CD8-positive, alpha-beta memory T cell (primary cell): ENCODE measurements around the gene DGLUCY. TPM values are rescaled to one million over a fixed set of nuclear protein-coding genes. Genes with fewer than 3 reads are reported as not detected.
A peak's percentile ranks its signal among the peaks of the same experiment; 100 is the strongest.

Experiments used
- CTCF ChIA-PET: fragments of 350-600 bp; sonication (Branson Sonifier 250); formaldehyde crosslinking; loops from one replicate; lab custom pipeline; 2021; ENCODE audit warnings: antibody characterized with exemption; lab: Charles Lee
- POLR2A ChIA-PET: fragments of 350-600 bp; sonication (Branson Sonifier 250); formaldehyde crosslinking; loops from one replicate; lab custom pipeline; 2021; ENCODE audit warnings: antibody characterized with exemption; lab: Charles Lee
- DNase-seq, 5 donors: peaks; one replicate each; pipeline versions ENCODE4 v3.0.0 to v3.0.0-alpha.2; 2020 to 2022; ENCODE audit warnings: mixed read lengths in 1 of 5
- H3K27ac ChIP-seq: one replicate; pipeline ENCODE4 v1.7.0; 2013; ENCODE audit warnings: low read depth, mild to moderate bottlenecking, low read length, moderate library complexity
- H3K27me3 ChIP-seq: 2 replicates; pipeline ENCODE4 v1.7.0; 2013; ENCODE audit warnings: low read length, mild to moderate bottlenecking; ENCODE audit not compliant: insufficient read depth, poor library complexity, severe bottlenecking
- H3K36me3 ChIP-seq: 2 replicates; pipeline ENCODE4 v1.7.0; 2013; ENCODE audit warnings: mild to moderate bottlenecking, low read length, moderate library complexity; ENCODE audit not compliant: insufficient read depth
- H3K4me1 ChIP-seq: 2 replicates; pipeline ENCODE4 v1.7.0; 2013; ENCODE audit warnings: mild to moderate bottlenecking, low read length, moderate library complexity; ENCODE audit not compliant: insufficient read depth
- H3K4me3 ChIP-seq: 2 replicates; pipeline ENCODE4 v1.7.0; 2013; ENCODE audit warnings: mild to moderate bottlenecking, low read length
- H3K9me3 ChIP-seq: 2 replicates; pipeline ENCODE4 v1.7.0; 2013; ENCODE audit warnings: mild to moderate bottlenecking, low read length
- H3K27ac Mint-ChIP-seq, 8 donors: one replicate each; pipeline ENCODE4 v1.8.0; 2020 to 2021; ENCODE audit warnings: mixed read lengths in 8 of 8, mild to moderate bottlenecking in 6 of 8, inconsistent platforms in 3 of 8, moderate library complexity in 3 of 8
- H3K27me3 Mint-ChIP-seq, 2 donors: one replicate each; pipeline ENCODE4 v1.8.0; 2020 to 2021; ENCODE audit warnings: mixed read lengths in 2 of 2, mild to moderate bottlenecking in 1 of 2, moderate library complexity in 1 of 2
- H3K36me3 Mint-ChIP-seq, 3 donors: one replicate each; pipeline ENCODE4 v1.8.0; 2020 to 2021; ENCODE audit warnings: mixed read lengths in 3 of 3, inconsistent platforms in 1 of 3, mild to moderate bottlenecking in 1 of 3
- H3K4me1 Mint-ChIP-seq, 3 donors: one replicate each; pipeline ENCODE4 v1.8.0; 2020 to 2021; ENCODE audit warnings: mixed read lengths in 3 of 3, inconsistent platforms in 1 of 3, mild to moderate bottlenecking in 1 of 3
- H3K4me3 Mint-ChIP-seq, 7 donors: one replicate each; pipeline ENCODE4 v1.8.0; 2020 to 2021; ENCODE audit warnings: mixed read lengths in 7 of 7, mild to moderate bottlenecking in 6 of 7, moderate library complexity in 4 of 7, inconsistent platforms in 2 of 7
- H3K9me3 Mint-ChIP-seq, 5 donors: one replicate each; pipeline ENCODE4 v1.8.0; 2020 to 2022; ENCODE audit warnings: mixed read lengths in 5 of 5, mild to moderate bottlenecking in 3 of 5, moderate library complexity in 2 of 5, inconsistent platforms in 1 of 5
- polyA plus RNA-seq: library from polyadenylated mRNA; unstranded; fragments of 300-500 nt; fragmentation: Illumina TruSeq; gene quantifications from one replicate; pipeline ENCODE4 v1.2.3, GENCODE V29; 2021
- total RNA-seq, 2 experiments: library from RNA; stranded (reverse); gene quantifications; one replicate each; pipeline ENCODE4 v1.2.3, GENCODE V29; 2021

Gene DGLUCY
- total and polyA plus RNA-seq, 3 experiments from 2014 or later: 45.3 to 55.5 (median 48.7) TPM

DNA sequence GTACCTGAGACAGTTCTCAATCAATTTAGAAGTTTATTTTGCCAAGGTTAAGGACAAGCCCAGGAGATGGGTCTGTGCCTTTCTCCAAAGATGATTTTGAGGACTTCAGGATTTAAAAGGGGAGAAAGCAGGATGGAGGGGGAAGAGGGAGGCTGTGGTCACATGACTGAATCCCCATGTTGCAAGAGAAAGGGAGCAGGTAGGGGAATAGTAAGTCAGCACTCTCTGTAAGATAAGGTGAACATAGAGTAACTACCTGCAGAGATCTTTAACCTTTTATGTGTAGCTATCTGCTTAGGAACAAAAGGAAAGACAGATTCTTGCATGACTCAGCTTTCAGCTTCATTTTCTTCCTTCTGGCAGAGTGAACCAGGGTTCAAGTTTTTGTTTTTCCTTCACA lies 25.9 kb downstream of the DGLUCY start:
- Mint-ChIP-seq H3K27me3 (no peaks in the 10 kb centered on the region), H3K4me1 (peaks cover 38 to 59% (median 50%) of the 10 kb centered on the region in 3 donors), H3K36me3 (peaks cover 0 to 44% (median 11%) of the 10 kb centered on the region in 3 donors), H3K4me3 (no peak overlapping the region), H3K9me3 (no peaks in the 10 kb centered on the region), H3K27ac (peak overlapping the region in 5 of 8 donors; percentile 22 to 86 (median 73))
- Histone ChIP-seq H3K27me3 (no peaks in the 10 kb centered on the region), H3K4me3 (no peak overlapping the region), H3K27ac (no peak overlapping the region), H3K4me1 (peaks cover 15% of the 10 kb centered on the region), H3K9me3 (no peaks in the 10 kb centered on the region), H3K36me3 (peaks cover 5% of the 10 kb centered on the region)
- no peak for DNase-seq
- POLR2A ChIA-PET: no interaction called here
- CTCF ChIA-PET: interaction anchor here (0.7 to 1.7 kb wide), 5 partner anchors 13 to 37 kb away, joined by 3 read pairs; no protein-coding TSS in a partner anchor

DNA sequence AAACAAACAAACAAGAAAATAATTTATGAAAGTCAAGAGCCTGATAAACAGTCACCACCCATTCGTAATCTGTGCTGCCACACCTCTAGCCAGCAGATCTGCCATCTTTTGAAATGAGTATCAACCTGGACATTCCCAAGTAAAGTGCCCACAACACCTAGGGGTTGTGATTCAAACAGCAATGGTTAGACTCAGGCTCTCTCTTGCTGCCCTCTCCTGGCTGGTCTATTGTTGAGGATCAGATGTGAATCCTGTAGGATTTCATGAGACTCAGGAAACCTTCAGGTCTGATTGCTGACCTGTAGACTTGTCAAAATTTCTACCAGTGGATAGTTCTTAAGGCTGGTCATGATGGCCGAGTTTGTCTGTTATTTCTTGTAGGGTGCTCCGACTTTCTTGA lies 26.8 kb downstream of the DGLUCY start:
- H3K36me3 Mint-ChIP-seq: peaks cover 0 to 48% (median 7%) of the 10 kb centered on the region in 3 donors
- H3K9me3 Mint-ChIP-seq: no peaks in the 10 kb centered on the region
- no peaks in the 10 kb centered on the region for H3K27me3 Mint-ChIP-seq
- H3K27ac ChIP-seq: no peak overlapping the region
- DNase-seq: no peak
- POLR2A ChIA-PET: no interaction called here
- CTCF ChIA-PET: interaction anchor here (0.7 to 1.7 kb wide), 2 partner anchors 17 to 28 kb away, joined by 3 read pairs; no protein-coding TSS in a partner anchor
- H3K36me3 ChIP-seq: no peaks in the 10 kb centered on the region
- H3K27me3 ChIP-seq: no peaks in the 10 kb centered on the region
- H3K27ac Mint-ChIP-seq: peak overlapping the region in 6 of 8 donors; percentile 36 to 91 (median 64)
- H3K4me3 ChIP-seq: no peak overlapping the region
- H3K4me3 Mint-ChIP-seq: no peak overlapping the region
- H3K4me1 Mint-ChIP-seq: peaks cover 45 to 68% (median 59%) of the 10 kb centered on the region in 3 donors
- peaks cover 18% of the 10 kb centered on the region for H3K4me1 ChIP-seq
- H3K9me3 ChIP-seq: no peaks in the 10 kb centered on the region

DNA sequence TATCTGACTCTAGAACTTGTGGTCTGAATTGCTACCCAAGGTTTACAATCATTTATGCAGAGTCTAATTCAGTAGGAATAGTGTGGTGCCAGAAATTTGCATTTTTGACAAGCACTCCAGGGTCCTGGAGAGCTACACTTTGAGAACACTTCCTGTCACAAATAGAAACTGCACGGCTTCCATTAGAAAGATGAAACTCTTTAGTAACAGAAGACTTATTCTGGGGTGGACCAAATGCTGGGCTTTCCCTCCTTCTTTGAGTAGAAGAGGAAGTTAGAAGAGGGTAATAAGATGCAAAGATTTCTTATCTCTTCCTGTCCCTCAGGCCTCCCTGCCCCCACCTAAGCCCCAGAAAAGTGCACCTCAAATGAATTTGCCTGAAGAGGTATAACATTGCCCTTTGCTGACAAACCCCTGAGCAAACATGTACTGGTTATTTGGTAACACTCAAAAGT lies 28.4 kb downstream of the DGLUCY start:
- CTCF ChIA-PET: no interaction called here
- Mint-ChIP-seq H3K4me3 (peak overlapping the region in 3 of 7 donors; percentile 8 to 39 (median 28)), H3K27ac (peak overlapping the region; percentile 54 to 88 (median 76)), H3K9me3 (no peaks in the 10 kb centered on the region), H3K27me3 (no peaks in the 10 kb centered on the region), H3K36me3 (peaks cover 0 to 59% (median 7%) of the 10 kb centered on the region in 3 donors), H3K4me1 (peaks cover 48 to 72% (median 61%) of the 10 kb centered on the region in 3 donors)
- Histone ChIP-seq H3K27ac (no peak overlapping the region), H3K9me3 (no peaks in the 10 kb centered on the region), H3K36me3 (no peaks in the 10 kb centered on the region), H3K27me3 (no peaks in the 10 kb centered on the region), H3K4me1 (peaks cover 18% of the 10 kb centered on the region), H3K4me3 (no peak overlapping the region)
- DNase-seq: peak in 1 of 5 donors; percentile 4
- POLR2A ChIA-PET: interaction anchor here (0.5 to 0.6 kb wide), 2 partner anchors 255 to 1390 kb away, joined by 3 read pairs; no protein-coding TSS in a partner anchor

DNA sequence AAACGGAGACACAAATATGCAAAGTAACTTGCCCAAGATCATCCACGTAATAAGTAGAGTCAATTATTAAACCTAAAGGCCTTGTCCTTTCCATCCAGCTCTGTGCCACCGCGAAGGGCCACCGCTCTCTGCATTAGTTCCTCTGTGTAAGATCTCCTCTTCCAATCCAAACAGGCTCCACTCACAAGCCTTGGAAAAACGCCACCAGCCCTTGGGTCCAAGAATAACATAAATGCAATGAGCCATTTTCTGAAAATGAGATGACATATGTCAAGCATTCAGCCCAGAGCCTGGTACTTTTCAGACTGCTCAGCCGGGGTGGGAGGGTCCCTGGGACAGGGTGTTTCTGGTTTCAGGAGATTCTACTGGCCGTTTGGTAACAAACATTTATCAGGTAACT lies 30.0 kb downstream of the DGLUCY start:
- Histone ChIP-seq H3K4me1 (peaks cover 18% of the 10 kb centered on the region), H3K27me3 (no peaks in the 10 kb centered on the region), H3K4me3 (no peak overlapping the region), H3K36me3 (no peaks in the 10 kb centered on the region), H3K9me3 (no peaks in the 10 kb centered on the region), H3K27ac (no peak overlapping the region)
- H3K27me3 Mint-ChIP-seq: no peaks in the 10 kb centered on the region
- peaks cover 0 to 63% (median 7%) of the 10 kb centered on the region in 3 donors for H3K36me3 Mint-ChIP-seq
- DNase-seq: no peak
- no peaks in the 10 kb centered on the region for H3K9me3 Mint-ChIP-seq
- H3K4me3 Mint-ChIP-seq: no peak overlapping the region
- CTCF ChIA-PET: no interaction called here
- H3K4me1 Mint-ChIP-seq: peaks cover 43 to 61% (median 55%) of the 10 kb centered on the region in 3 donors
- peak overlapping the region; percentile 15 to 88 (median 65) for H3K27ac Mint-ChIP-seq
- POLR2A ChIA-PET: no interaction called here

DNA sequence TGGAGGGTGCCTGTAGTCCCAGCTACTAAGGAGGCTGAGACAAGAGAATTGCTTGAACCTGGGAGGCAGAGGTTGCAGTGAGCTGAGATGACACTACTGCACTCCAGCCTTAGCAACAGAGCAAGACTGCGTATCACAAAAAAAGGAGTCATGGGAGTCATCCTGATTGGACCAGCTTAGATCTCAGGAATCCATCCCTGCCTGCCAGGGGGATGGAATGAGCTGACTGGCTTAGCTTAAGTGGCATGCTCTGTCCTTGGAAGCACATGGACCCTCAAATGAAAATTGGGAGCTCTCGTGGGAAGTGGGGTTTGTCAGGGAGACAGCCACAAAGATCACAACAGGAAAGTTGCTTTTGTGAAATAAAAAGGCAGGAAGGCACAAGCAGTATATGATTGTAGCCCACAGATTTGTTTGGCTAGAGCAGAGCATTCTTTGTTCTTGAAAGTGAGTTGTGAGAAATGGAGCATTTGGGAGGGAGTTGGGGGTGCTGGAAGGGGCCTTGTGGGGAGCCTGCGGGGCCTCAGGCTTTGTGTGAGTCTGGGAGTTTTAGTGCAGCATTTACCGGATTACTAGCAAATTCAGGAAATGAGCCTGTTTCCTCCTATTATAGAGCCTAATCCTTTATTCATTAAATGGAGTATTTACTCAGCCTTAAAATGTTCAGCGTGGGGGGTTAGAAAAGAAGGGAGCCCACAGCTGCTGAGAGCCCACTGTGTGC lies 30.7 kb downstream of the DGLUCY start:
- H3K4me1 Mint-ChIP-seq: peaks cover 43 to 56% (median 53%) of the 10 kb centered on the region in 3 donors
- H3K27ac Mint-ChIP-seq: peak overlapping the region; percentile 15 to 89 (median 64)
- H3K27me3 Mint-ChIP-seq: no peaks in the 10 kb centered on the region
- H3K36me3 ChIP-seq: no peaks in the 10 kb centered on the region
- no peak overlapping the region for H3K27ac ChIP-seq
- ChIA-PET POLR2A (no interaction called here), CTCF (no interaction called here)
- no peak for DNase-seq
- H3K27me3 ChIP-seq: no peaks in the 10 kb centered on the region
- peaks cover 0 to 66% (median 7%) of the 10 kb centered on the region in 3 donors for H3K36me3 Mint-ChIP-seq
- no peaks in the 10 kb centered on the region for H3K9me3 ChIP-seq
- no peak overlapping the region for H3K4me3 Mint-ChIP-seq
- H3K9me3 Mint-ChIP-seq: no peaks in the 10 kb centered on the region
- no peak overlapping the region for H3K4me3 ChIP-seq
- peaks cover 18% of the 10 kb centered on the region for H3K4me1 ChIP-seq

DNA sequence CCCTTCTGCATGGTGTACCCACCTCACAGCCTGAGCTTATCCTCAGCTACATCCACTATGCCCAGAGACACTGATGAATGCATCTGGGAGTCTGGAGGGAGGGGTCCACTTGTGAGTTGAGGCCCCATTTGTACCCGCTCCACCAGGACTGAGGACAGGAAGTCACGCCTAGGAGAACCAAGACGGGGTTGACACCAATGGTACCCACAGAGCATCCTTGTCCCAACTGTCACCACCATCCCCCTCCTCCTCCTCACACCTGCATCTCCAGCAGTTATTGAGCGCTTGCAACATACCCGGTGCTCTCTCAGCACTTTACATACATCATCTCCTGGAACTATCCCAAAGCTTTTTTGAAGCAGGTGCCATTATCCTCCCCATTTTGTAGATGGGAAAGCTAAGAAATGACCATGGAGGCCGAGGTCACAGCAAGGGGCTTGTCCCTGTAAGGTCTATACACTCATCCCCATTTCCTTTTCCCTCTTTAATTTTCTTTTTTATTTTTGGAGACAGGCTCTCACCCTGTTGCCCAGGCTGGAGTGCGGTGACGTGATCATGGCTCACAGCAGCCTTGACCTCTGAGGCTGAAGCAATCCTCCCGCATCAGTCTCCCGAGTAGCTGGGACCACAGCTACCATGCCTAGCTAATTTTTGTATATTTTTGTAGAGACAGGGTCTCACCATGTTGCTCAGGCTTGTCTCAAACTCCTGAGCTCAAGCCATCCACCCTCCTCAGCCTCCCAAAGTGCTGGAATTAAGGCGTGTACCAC lies 31.7 kb downstream of the DGLUCY start:
- H3K36me3 Mint-ChIP-seq: peaks cover 0 to 64% (median 7%) of the 10 kb centered on the region in 3 donors
- Histone ChIP-seq H3K4me1 (peaks cover 13% of the 10 kb centered on the region), H3K9me3 (no peaks in the 10 kb centered on the region), H3K27ac (no peak overlapping the region), H3K27me3 (no peaks in the 10 kb centered on the region), H3K36me3 (no peaks in the 10 kb centered on the region), H3K4me3 (no peak overlapping the region)
- DNase-seq: no peak
- no peaks in the 10 kb centered on the region for H3K9me3 Mint-ChIP-seq
- POLR2A ChIA-PET: no interaction called here
- no peak overlapping the region for H3K4me3 Mint-ChIP-seq
- H3K27ac Mint-ChIP-seq: peak overlapping the region in 6 of 8 donors; percentile 17 to 87 (median 35)
- CTCF ChIA-PET: interaction anchor here (1.1 to 1.9 kb wide), 2 partner anchors 11 to 28 kb away, joined by 4 to 5 read pairs; no protein-coding TSS in a partner anchor
- H3K4me1 Mint-ChIP-seq: peaks cover 38 to 46% (median 43%) of the 10 kb centered on the region in 3 donors
- H3K27me3 Mint-ChIP-seq: no peaks in the 10 kb centered on the region

DNA sequence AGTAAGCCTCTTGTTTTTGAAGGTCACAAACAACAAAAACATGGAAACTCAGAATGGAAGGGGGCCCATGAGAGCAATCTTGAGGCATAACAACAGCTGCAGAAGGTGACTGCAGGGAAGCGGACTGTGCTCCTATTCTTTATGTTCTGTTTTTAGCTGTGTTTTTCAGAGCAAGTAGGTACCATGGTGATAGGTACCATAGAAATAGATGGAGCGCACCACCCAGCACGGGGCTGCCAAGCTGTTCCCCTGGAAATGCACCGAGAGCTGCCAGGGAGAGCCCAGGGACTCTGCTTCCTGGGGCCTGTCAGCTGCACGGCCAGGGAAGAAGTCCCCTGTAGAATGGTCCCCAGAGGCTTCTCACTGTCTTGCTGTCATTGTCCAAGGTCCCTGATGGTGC lies 32.8 kb downstream of the DGLUCY start:
- Histone ChIP-seq H3K27ac (no peak overlapping the region), H3K4me3 (no peak overlapping the region), H3K27me3 (no peaks in the 10 kb centered on the region), H3K9me3 (no peaks in the 10 kb centered on the region), H3K36me3 (no peaks in the 10 kb centered on the region), H3K4me1 (peaks cover 13% of the 10 kb centered on the region)
- POLR2A ChIA-PET: no interaction called here
- no peak overlapping the region for H3K4me3 Mint-ChIP-seq
- H3K9me3 Mint-ChIP-seq: no peaks in the 10 kb centered on the region
- H3K4me1 Mint-ChIP-seq: peaks cover 34 to 37% (median 37%) of the 10 kb centered on the region in 3 donors
- no peak overlapping the region for H3K27ac Mint-ChIP-seq
- H3K27me3 Mint-ChIP-seq: no peaks in the 10 kb centered on the region
- peaks cover 0 to 65% (median 10%) of the 10 kb centered on the region in 3 donors for H3K36me3 Mint-ChIP-seq
- CTCF ChIA-PET: interaction anchor here (1.9 kb wide), 1 partner anchor 27 kb away, joined by 5 read pairs; no protein-coding TSS in a partner anchor
- DNase-seq: no peak
